ENCODE data around the gene ZBTB7C. TPM values are rescaled to one million over a fixed set of nuclear protein-coding genes. Genes with fewer than 3 reads are reported as not detected.

The ZBTB7C gene
- total RNA-seq, 2 donors from 2014 or later, result 25.1 to 36.4 TPM

DNA sequence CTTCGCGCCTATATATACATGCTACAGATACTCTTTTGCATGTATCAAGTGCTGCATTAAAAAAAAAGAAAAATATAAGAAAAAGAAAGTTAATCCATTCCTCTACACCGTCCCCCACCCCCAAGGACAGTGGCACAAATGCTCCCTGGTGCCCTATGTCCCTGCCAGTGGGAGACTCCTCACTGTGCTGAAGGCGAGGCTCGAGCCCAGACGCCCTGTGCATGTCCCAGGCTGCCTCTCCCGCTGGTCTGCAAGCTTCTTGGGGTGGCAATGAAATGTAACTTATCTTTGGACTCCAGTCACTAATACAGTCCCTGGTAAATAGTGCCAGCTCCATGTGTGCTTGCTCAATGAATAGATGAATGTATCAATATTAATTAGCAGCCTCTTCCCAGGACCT is 293.2 kb downstream of the ZBTB7C start:
- H3K9me3 ChIP-seq, result no peaks in the 10 kb centered on the region
- no peaks in the 10 kb centered on the region for H3K4me1 ChIP-seq
- H3K27ac ChIP-seq, result no peak overlapping the region
- H3K9ac ChIP-seq (ENCODE audit: low read depth in 2 of 2, low read length in 2 of 2), result no peak overlapping the region
- DNase-seq, result no peak
- no peak overlapping the region for H3K4me3 ChIP-seq
- no peaks in the 10 kb centered on the region for H3K36me3 ChIP-seq
- TF ChIP-seq, protein P1, sequence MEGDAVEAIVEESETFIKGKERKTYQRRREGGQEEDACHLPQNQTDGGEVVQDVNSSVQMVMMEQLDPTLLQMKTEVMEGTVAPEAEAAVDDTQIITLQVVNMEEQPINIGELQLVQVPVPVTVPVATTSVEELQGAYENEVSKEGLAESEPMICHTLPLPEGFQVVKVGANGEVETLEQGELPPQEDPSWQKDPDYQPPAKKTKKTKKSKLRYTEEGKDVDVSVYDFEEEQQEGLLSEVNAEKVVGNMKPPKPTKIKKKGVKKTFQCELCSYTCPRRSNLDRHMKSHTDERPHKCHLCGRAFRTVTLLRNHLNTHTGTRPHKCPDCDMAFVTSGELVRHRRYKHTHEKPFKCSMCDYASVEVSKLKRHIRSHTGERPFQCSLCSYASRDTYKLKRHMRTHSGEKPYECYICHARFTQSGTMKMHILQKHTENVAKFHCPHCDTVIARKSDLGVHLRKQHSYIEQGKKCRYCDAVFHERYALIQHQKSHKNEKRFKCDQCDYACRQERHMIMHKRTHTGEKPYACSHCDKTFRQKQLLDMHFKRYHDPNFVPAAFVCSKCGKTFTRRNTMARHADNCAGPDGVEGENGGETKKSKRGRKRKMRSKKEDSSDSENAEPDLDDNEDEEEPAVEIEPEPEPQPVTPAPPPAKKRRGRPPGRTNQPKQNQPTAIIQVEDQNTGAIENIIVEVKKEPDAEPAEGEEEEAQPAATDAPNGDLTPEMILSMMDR (IDR thresholded peaks at IDR 0.05), result no peak
- intact Hi-C loops (cut with DNase I), result no loop called here
- H3K27me3 ChIP-seq, result no peaks in the 10 kb centered on the region

DNA sequence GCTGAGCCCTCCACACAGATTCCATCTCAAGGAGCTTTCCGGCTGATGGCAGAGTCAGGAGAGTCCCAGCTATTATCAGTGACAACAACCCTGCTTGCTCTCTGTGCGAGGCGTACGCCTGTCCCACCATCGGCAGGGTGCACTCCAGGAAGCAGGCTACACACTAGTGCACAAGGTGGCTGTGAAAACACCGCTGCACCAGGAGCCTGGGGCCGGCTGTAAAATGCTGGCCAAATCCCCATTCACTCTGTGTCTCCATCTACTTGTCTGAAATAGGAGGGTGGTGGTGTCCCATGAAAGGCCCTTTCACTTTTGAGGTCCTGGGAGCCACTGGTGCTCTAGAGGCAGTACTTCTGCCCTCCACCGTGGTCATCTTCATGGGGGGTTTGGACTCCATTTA is 295.5 kb downstream of the ZBTB7C start:
- H3K27ac ChIP-seq, result no peak overlapping the region
- DNase-seq, result no peak
- H3K4me1 ChIP-seq, result no peaks in the 10 kb centered on the region
- H3K9ac ChIP-seq (ENCODE audit: low read depth in 2 of 2, low read length in 2 of 2), result no peak overlapping the region
- no peaks in the 10 kb centered on the region for H3K9me3 ChIP-seq
- TF ChIP-seq, protein P1 (IDR thresholded peaks at IDR 0.05), result no peak
- H3K27me3 ChIP-seq, result no peaks in the 10 kb centered on the region
- intact Hi-C loops (cut with DNase I), result no loop called here
- H3K36me3 ChIP-seq, result no peaks in the 10 kb centered on the region
- no peak overlapping the region for H3K4me3 ChIP-seq

DNA sequence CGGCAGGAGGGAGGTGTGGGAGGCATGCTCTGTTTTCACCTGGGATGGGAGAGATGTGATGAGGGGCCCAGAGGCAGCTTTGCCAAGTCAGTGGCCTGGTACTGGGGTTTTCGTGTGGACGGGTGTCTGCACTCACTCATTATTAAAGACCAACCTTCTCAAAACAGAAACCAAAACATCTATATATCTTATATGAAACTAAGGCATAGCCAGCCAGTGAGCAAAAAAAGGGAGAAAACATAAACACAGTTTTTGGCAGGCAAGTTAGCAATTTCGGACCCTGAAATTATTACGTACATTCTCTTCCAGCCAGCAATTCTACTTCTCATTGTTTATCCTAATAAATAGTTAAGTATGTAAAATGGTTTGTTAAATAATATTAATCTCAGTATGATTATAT is 297.6 kb downstream of the ZBTB7C start:
- TF ChIP-seq, protein P1 (IDR thresholded peaks at IDR 0.05), result no peak
- no peaks in the 10 kb centered on the region for H3K9me3 ChIP-seq
- H3K36me3 ChIP-seq, result no peaks in the 10 kb centered on the region
- no peak overlapping the region for H3K27ac ChIP-seq
- H3K27me3 ChIP-seq, result no peaks in the 10 kb centered on the region
- intact Hi-C loops (cut with DNase I), result no loop called here
- no peak for DNase-seq
- H3K4me3 ChIP-seq, result no peak overlapping the region
- no peak overlapping the region for H3K9ac ChIP-seq (ENCODE audit: low read depth in 2 of 2, low read length in 2 of 2)
- no peaks in the 10 kb centered on the region for H3K4me1 ChIP-seq

DNA sequence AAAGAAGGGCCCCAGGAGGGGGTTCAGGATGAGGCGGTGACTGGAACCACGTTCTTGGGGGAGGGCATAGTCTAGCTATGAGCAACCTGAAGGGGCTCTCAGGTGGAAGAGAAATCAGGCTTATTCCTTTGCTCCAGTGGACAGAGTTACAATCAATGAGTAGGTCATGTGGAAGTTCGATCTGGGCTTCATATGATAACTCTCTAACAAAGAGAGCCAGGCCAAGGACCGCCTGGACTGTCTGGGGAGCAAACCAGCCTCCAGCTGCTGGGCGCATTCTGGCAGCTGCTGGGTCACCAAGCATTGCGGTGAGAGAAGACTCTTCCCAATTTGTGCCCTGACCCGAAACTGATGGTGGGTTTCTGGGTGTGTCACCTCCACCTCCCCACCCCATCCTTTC is 298.4 kb downstream of the ZBTB7C start:
- intact Hi-C loops (cut with DNase I), result no loop called here

DNA sequence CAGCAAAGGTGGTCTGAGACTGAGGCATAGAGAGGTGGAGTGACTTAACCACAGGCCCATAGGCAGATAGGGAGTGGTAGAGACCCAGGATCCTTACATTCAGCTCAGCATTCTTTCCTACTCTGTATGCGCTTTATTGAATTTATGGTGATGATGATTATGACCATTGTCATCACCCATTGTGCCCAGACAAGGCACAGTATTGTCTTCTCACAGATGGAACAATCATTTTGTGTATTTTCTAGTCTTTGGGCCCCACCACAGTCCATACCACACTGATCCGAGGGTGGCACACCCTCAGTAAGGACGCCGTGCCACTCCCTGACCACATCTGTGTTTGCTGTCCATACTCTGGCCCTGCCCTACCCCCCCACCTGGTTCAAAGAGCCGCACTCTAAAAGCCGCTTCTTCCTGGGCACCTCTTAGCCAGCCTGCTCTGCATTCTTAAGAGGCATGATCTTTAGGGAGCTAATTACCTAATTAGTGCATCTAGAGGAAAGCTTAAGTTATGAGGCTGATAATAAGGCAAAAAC is 299.2 kb downstream of the ZBTB7C start:
- Histone ChIP-seq H3K9ac (ENCODE audit: low read depth in 2 of 2, low read length in 2 of 2) (no peak overlapping the region), H3K4me3 (no peak overlapping the region), H3K36me3 (no peaks in the 10 kb centered on the region), H3K27me3 (no peaks in the 10 kb centered on the region), H3K4me1 (no peaks in the 10 kb centered on the region), H3K9me3 (no peaks in the 10 kb centered on the region), H3K27ac (no peak overlapping the region)
- TF ChIP-seq, protein P1 (IDR thresholded peaks at IDR 0.05), result no peak
- intact Hi-C loops (cut with DNase I), result no loop called here
- DNase-seq, result no peak

More for the DNA sequence above, 298.4 kb downstream of the ZBTB7C start:
- no peaks in the 10 kb centered on the region for H3K27me3 ChIP-seq
- no peak for DNase-seq
- no peak overlapping the region for H3K27ac ChIP-seq
- peak overlapping the region in 1 of 2 donors; percentile 5 for H3K9ac ChIP-seq (ENCODE audit: low read depth in 2 of 2, low read length in 2 of 2)
- no peaks in the 10 kb centered on the region for H3K36me3 ChIP-seq
- TF ChIP-seq, protein P1 (IDR thresholded peaks at IDR 0.05), result no peak
- no peaks in the 10 kb centered on the region for H3K9me3 ChIP-seq
- no peak overlapping the region for H3K4me3 ChIP-seq
- H3K4me1 ChIP-seq, result no peaks in the 10 kb centered on the region

Data from colonic mucosa (tissue), 4 donors.